Measurements from ENCODE around the gene APP.

DNA sequence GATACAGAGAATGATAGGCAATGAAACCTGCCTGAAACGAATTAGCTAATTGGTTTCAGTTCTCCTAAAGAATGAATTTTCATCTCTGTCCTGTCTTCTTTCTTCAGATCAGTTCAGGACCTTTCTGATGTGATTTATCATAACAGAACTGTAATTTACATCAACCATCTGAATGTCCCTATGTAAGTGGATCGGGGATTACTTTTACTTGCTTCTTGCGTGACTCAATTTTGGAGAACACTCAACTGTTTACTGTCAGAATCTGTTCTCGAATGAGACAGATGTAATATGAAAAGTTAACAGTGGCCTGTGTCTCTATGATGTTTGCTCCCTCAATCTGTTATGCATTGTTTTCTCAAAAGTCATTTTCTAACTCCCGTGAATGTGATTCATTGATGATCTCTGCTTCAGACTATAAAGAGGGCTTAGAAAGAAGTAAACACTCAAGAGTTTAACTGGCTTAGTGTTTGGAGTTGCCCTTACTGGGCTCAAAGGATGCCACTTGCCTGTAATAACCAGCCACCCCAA lies 324.8 kb downstream of the APP start:
- TF ChIP-seq, protein P1, sequence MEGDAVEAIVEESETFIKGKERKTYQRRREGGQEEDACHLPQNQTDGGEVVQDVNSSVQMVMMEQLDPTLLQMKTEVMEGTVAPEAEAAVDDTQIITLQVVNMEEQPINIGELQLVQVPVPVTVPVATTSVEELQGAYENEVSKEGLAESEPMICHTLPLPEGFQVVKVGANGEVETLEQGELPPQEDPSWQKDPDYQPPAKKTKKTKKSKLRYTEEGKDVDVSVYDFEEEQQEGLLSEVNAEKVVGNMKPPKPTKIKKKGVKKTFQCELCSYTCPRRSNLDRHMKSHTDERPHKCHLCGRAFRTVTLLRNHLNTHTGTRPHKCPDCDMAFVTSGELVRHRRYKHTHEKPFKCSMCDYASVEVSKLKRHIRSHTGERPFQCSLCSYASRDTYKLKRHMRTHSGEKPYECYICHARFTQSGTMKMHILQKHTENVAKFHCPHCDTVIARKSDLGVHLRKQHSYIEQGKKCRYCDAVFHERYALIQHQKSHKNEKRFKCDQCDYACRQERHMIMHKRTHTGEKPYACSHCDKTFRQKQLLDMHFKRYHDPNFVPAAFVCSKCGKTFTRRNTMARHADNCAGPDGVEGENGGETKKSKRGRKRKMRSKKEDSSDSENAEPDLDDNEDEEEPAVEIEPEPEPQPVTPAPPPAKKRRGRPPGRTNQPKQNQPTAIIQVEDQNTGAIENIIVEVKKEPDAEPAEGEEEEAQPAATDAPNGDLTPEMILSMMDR (conservative IDR thresholded peaks at IDR 0.05): no peak
- no peak for TF ChIP-seq EZH2 (IDR thresholded peaks at IDR 0.05; ENCODE audit: low read depth)

All from PC-9 (cell line).